CMK (cell line): ENCODE results near the gene PPP1R9B.

ENCODE experiments used
- DNase-seq: peaks from one replicate; pipeline ENCODE4 v3.0.0-alpha.2; 2010; ENCODE audit warnings: low read depth

PPP1R9B gene

GRCh38 chr17:50088952-50089825, 61.3 kb downstream of the PPP1R9B start:
- no peak for DNase-seq

GRCh38 chr17:50087912-50088405, 62.5 kb downstream of the PPP1R9B start:
- DNase-seq = no peak

GRCh38 chr17:50087246-50087911, 63.1 kb downstream of the PPP1R9B start:
- DNase-seq = peak; percentile 54
